HPDE6-E6E7 (cell line): ENCODE measurements around the gene CCDC175.

Source experiments
- DNase-seq: peaks from one replicate; pipeline ENCODE4 v3.0.0; 2011; ENCODE audit warnings: missing footprints; ENCODE audit errors: extremely low spot score

Gene CCDC175

GRCh38 chr14:59576332-59577294, at the start of gene CCDC175:
TSS of gene CCDC175 (minus strand) at chr14:59576812. CDS start at chr14:59576775, 37 bp downstream.
- peak; percentile 63 for DNase-seq

- DNase-seq, result no peak
Observed at GRCh38 chr14:59622631-59623030, 46.0 kb upstream of the CCDC175 start.

GRCh38 chr14:59619061-59619460, 42.4 kb upstream of the CCDC175 start:
- DNase-seq, result peak; percentile 23

DNA sequence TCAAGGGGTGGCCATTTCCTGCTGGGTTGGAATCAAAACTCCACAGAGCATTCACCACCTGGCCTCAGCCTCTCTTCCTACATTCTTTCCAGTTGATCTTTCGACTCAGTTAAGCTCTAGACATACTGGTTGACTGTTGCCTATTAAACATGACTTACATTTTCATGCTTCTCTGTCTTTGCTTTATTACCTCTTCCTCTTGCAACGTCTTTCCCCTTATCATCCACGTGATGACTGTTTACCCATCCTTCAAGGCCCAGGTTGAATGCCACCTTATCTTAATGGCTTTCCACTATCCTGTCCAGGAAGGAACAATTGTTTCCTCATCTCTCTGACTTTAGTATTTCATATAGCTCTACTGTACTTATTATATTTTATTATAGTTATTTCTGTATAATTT, 24.4 kb upstream of the CCDC175 start:
- DNase-seq, result no peak

GRCh38 chr14:59600211-59600945, 23.8 kb upstream of the CCDC175 start:
- DNase-seq, result peak; percentile 21

- DNase-seq, result no peak
Observed at GRCh38 chr14:59595071-59595470, 18.5 kb upstream of the CCDC175 start.

DNA sequence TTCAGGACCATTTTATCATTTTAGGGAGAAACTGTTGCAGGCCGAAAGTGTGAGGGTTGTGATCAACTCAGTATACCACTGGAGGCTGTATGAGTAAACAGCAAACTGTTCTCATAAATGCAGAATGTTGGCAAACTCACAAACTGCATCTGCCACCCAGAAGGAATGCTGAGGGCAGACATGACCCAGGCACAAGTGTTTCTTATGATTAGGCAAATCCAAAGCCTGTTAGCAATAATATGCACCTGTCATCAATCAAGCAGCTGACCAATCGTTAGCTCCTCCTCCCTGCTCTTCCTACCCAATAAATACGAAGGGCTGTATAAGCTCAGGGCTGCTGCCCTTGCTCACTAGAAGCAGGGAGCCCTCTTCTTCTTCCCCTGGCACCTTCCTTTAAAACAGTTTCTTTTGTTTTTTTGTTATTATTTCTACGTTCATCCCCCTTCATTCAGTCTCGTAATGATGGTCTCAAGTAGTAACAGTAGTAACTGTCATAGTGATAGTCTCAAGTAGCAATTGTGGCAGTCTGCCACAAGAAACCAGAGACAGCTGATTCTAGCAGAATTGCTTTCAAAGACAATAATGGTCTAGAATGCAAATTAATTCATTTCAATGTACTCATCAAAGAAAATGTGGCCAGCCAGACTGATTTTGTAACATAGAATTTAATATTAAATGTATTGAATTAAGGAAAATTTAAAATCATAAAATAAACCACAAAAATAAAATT, 15.2 kb upstream of the CCDC175 start:
- DNase-seq, result no peak

GRCh38 chr14:59588101-59588500, 11.5 kb upstream of the CCDC175 start:
- no peak for DNase-seq

DNA sequence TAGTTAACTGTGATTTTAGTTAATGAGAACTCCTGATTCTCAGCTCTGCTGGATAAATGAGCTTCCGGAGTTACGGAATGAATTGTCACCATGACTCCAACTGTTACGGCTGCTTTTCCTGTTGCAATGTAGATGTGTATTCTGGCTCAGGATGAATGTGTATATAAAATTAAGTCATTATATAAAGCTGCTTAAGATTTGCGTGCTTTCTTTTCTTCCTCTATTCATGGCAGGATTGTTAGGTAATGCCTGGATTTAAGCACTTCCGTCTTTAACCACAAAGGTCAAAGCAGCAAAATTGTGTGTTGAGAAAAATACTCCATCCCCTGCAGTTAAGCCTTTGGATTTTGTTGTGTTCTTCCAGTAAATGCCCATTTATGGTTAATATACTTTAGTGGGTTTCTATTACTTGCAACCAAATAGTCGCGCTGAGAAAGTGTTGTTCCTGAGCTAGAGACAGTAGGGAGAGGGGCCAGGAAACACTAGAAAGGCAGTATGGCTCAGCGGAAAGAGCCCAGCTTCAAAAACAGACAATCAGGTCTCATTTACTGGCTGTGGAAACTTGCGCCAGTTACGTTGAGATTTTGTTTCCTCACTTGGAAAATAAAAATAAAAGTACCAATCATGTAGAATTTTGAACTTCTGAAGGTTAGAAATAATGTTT, 9.4 kb upstream of the CCDC175 start:
- DNase-seq, result no peak

DNA sequence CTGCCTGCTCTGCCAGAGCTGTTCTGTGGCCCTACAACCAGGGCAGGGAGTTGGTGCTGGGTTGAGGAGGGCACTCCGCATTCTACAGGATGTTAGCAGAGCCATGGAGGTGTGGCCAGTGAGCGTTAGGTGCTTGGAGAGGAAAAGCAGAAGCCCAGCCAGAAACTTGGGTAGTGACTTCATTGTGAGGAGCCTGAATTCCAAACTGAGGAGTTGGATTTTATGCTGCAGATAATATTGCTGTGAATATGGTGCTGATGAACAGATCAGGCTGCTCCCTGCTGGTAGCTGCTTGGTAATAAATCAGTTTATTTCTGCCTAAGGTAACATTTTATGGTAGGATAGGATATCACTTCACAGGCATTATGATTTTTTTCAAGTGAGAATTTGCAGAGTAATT, 7.1 kb upstream of the CCDC175 start:
- DNase-seq, result no peak

DNA sequence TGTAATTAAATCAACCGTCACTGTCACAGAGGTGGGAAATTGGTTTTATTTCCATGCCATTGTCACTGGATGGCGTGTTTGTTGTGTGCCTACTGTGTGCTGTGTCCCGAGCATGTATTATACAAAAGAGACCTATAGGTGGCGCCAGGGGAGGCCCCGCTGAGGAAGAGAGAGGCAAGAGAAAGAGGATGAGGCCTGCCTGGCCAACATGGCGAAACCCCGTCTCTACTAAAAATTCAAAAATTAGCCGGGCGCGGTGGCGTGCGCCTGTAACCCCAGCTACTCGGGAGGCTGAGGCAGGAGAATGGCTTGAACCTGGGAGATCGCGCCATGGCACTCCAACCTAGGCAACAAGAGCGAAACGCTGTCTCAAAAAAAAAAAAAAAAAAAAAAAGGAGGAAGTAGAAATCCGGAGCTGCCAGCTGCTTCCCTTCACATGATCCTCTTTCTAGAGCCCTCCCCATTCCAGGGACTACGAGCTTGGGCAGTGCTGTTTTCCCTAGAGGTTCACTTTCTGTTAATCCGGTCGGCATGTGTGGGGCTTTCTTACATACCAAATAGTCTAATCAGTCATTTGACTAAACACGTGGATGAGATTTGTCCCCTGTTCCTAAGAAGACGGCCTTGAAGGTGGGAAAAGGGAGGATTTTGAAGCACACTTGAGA, 6.4 kb upstream of the CCDC175 start:
- no peak for DNase-seq

GRCh38 chr14:59582161-59582560, 5.5 kb upstream of the CCDC175 start:
- no peak for DNase-seq

- DNase-seq, result no peak
Observed at GRCh38 chr14:59580911-59581310, 4.3 kb upstream of the CCDC175 start.

DNA sequence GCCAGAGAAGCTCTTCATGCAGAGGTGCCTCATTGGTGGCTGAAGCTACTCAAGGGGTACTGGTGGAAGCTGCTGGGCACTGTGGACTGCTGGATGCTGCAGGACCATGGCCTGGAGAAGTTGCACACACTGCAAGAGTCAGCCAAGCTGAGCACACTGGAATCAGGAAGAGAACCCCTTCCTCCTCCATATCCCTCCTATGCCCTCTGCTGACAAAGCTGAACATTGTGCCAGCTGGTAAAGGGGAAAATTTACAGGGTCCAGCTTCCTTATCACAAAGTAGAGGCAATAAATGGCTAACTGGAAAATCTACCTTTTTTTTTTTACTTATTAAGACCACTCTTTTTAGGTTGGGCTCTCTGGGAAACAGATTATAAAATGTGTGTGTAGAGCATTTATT, 6.5 kb downstream of the CCDC175 start:
- peak; percentile 13 for DNase-seq

DNA sequence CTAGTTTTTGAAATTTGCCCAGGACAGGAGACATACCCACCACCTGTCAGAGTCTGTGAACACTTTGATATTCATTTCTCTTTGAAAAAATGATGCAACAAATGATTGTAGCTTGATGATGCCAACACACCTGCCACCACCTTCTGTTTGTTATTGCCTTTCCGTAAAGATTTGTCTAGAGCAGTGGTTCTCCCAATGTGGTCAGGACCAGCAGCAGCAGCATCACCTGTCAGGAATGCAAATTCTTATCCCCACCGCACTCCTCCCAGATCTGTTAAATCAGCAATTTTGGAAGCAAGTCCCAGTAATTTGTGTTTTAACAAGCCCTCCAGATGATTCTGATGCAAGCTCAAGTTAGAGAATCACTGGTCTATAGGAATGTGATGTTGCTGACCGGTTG, 9.9 kb downstream of the CCDC175 start:
- no peak for DNase-seq

DNA sequence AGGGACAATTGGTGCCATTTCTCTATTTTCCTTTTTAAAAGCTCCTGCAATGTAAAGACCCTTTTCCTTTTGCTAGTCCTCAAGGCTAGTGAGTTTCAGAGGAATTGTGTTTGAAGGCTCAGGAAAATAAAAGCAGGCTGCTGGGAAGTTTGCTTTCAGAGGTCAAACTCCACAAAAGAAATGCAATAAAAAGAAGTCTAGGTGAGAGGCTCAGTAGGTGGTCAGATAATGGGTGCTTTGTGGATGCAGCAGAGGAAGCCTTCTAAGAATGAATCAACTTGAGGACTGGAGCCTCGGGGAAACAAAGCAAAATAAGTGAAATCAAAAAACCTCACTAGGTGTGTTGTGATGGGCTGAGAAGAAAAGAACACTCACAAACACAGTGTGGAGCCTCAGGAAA, 10.3 kb downstream of the CCDC175 start:
- no peak for DNase-seq

DNA sequence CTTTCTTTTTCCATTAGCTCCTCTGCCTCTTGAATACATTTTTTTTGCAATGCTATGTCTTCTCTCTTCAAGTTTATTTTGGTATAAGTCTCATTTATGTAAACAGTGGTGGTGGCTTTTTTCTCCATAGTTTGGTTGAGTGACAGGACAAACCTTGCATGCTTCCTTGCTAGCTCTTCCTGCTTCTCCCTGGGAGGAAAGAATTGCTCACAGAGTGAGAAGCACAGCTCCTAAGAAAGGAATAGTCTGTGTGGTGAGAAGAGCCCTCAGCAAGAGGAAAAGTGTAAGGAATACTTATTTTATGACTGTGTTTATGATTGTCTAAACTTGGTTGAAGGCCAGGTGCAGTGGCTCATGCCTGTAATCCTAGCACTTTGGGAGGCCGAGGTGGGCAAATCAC, 11.5 kb downstream of the CCDC175 start:
- no peak for DNase-seq

GRCh38 chr14:59564366-59564765, 12.2 kb downstream of the CCDC175 start:
- DNase-seq, result no peak

GRCh38 chr14:59547310-59547709, 29.3 kb downstream of the CCDC175 start:
- DNase-seq, result no peak

- no peak for DNase-seq
Observed at GRCh38 chr14:59543873-59544272, 32.7 kb downstream of the CCDC175 start.

DNA sequence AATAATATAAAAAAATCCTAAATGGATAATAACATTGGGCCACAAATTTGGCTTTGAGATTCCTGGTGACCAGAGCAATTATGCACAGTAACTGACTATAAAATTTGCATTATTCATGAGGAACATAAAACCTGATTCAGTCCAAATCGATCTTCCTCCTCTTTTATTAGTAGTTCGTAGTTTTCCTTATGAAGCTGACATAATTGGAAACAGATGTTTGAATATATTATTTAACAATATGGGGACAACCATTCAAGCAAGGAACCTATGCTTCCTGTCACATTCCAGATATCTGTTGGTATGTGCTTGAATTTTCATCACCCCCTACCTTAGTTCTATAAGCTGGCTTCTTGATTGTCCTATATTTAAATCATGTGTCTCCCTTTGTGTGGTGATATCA, 34.9 kb downstream of the CCDC175 start:
- DNase-seq, result no peak
